Right lobe of liver (tissue), 4 donors: Measurements from ENCODE around the gene STK32B.

Experiments used
- CTCF ChIP-seq, 4 donors: fragments of 200-600 bp in 3 of 4; fragments of 450-650 bp in 1 of 4; IDR thresholded peaks; one replicate each; pipeline versions ENCODE4 v1.5.1 to v1.8.0; 2016 to 2022; ENCODE audit warnings: antibody characterized with exemption in 4 of 4, mild to moderate bottlenecking in 2 of 4
- POLR2A ChIP-seq: fragments of 450-650 bp; IDR thresholded peaks from one replicate; pipeline ENCODE4 v1.6.1; 2017; ENCODE audit warnings: antibody characterized with exemption, mild to moderate bottlenecking
- donor health status: DM: no; HTN: no; CAD: no.
- donor health status: DM: no; HTN: no; CAD: no.
- donor health status: DM: no; HTN: yes; CAD: no.

- no peak for TF ChIP-seq POLR2A
- TF ChIP-seq CTCF (IDR thresholded peaks at IDR 0.05), result no peak
These were observed 87.1 kb downstream of the STK32B start for GRCh38 chr4:5138389-5138788.
